H7 (cell line): Measurements from ENCODE around the gene TAOK1. TPM values are rescaled to one million over a fixed set of nuclear protein-coding genes. Genes with fewer than 3 reads are reported as not detected.
A peak's percentile ranks its signal among the peaks of the same experiment; 100 is the strongest.

Experiments
- DNase-seq: peaks from one replicate; pipeline ENCODE4 v3.0.0; 2012
- H3K27me3 ChIP-seq: 2 replicates; pipeline ENCODE4 v1.6.0; 2011; ENCODE audit warnings: mild to moderate bottlenecking, low read length; ENCODE audit not compliant: control insufficient read depth, insufficient read depth
- H3K36me3 ChIP-seq: replicated peaks from 2 replicates; pipeline ENCODE4 v1.5.1; 2011; ENCODE audit warnings: low read length; ENCODE audit not compliant: control insufficient read depth, insufficient read depth
- H3K4me3 ChIP-seq: 2 replicates; pipeline ENCODE4 v1.5.1; 2011; ENCODE audit warnings: low read depth, mild to moderate bottlenecking, control low read depth, low read length, moderate library complexity; ENCODE audit not compliant: insufficient read depth
- total RNA-seq: library from RNA; depleted of rRNA; stranded (reverse); fragments of >200 nt; shearing (Covaris generic); gene quantifications from 2 replicates; pipeline ENCODE4 v1.2.3, GENCODE V29; 2014

TAOK1 gene
- total RNA-seq, 1 experiment from 2014 or later: 27.4 TPM

GRCh38 chr17:29571883-29572681 lies 181.9 kb downstream of the TAOK1 start:
- H3K4me3 ChIP-seq: no peak overlapping the region

GRCh38 chr17:29572691-29573557 lies 182.8 kb downstream of the TAOK1 start:
- DNase-seq: peak; percentile 89
- Histone ChIP-seq H3K4me3 (peak overlapping the region; percentile 41), H3K27me3 (peaks cover 10% of the 10 kb centered on the region), H3K36me3 (peaks cover 2% of the 10 kb centered on the region)

More at GRCh38 chr17:29571883-29572681, 181.9 kb downstream of the TAOK1 start:
- Histone ChIP-seq H3K27me3 (peaks cover 17% of the 10 kb centered on the region), H3K36me3 (peaks cover 2% of the 10 kb centered on the region)
- DNase-seq: peak; percentile 60

- no peak overlapping the region for H3K4me3 ChIP-seq
- peaks cover 10% of the 10 kb centered on the region for H3K27me3 ChIP-seq
- no peak for DNase-seq
- peaks cover 2% of the 10 kb centered on the region for H3K36me3 ChIP-seq
Measured at GRCh38 chr17:29573558-29573869, 183.4 kb downstream of the TAOK1 start.

- Histone ChIP-seq H3K4me3 (no peak overlapping the region), H3K27me3 (peaks cover 9% of the 10 kb centered on the region), H3K36me3 (peaks cover 2% of the 10 kb centered on the region)
- peak; percentile 35 for DNase-seq
Measured at GRCh38 chr17:29573871-29574731, 183.9 kb downstream of the TAOK1 start.

- peaks cover 4% of the 10 kb centered on the region; the same call in 1 of the 2 replicates for H3K27me3 ChIP-seq
- H3K4me3 ChIP-seq: no peak overlapping the region
- peaks cover 2% of the 10 kb centered on the region for H3K36me3 ChIP-seq
- peak; percentile 35 for DNase-seq
Measured at GRCh38 chr17:29574732-29575510, 184.8 kb downstream of the TAOK1 start.

GRCh38 chr17:29575511-29576213 lies 185.5 kb downstream of the TAOK1 start:
- Histone ChIP-seq H3K4me3 (no peak overlapping the region), H3K36me3 (peaks cover 2% of the 10 kb centered on the region), H3K27me3 (peaks cover 4% of the 10 kb centered on the region; the same call in 1 of the 2 replicates)
- no peak for DNase-seq

- DNase-seq: no peak
- Histone ChIP-seq H3K27me3 (peaks cover 4% of the 10 kb centered on the region; the same call in 1 of the 2 replicates), H3K4me3 (no peak overlapping the region), H3K36me3 (peaks cover 2% of the 10 kb centered on the region)
Measured at GRCh38 chr17:29576214-29577000, 186.2 kb downstream of the TAOK1 start.

- Histone ChIP-seq H3K36me3 (peaks cover 2% of the 10 kb centered on the region), H3K27me3 (peaks cover 4% of the 10 kb centered on the region; the same call in 1 of the 2 replicates), H3K4me3 (no peak overlapping the region)
- no peak for DNase-seq
Measured at GRCh38 chr17:29577001-29577370, 186.8 kb downstream of the TAOK1 start.

- Histone ChIP-seq H3K36me3 (peaks cover 2% of the 10 kb centered on the region), H3K4me3 (no peak overlapping the region), H3K27me3 (no peaks in the 10 kb centered on the region)
- DNase-seq: peak; percentile 58
Measured at GRCh38 chr17:29577385-29578211, 187.4 kb downstream of the TAOK1 start.

- peaks cover 2% of the 10 kb centered on the region for H3K36me3 ChIP-seq
- no peak for DNase-seq
Measured at GRCh38 chr17:29578626-29579485, 188.7 kb downstream of the TAOK1 start.

More at GRCh38 chr17:29578626-29579485, 188.7 kb downstream of the TAOK1 start:
- Histone ChIP-seq H3K27me3 (no peaks in the 10 kb centered on the region), H3K4me3 (no peak overlapping the region)
